Activated naive CD4-positive, alpha-beta T cell treated with anti-CD3 and anti-CD28 coated beads for 36 hours (primary cell): ENCODE results near the gene EIF2A. TPM values are rescaled to one million over a fixed set of nuclear protein-coding genes. Genes with fewer than 3 reads are reported as not detected.
A peak's percentile ranks its signal among the peaks of the same experiment; 100 is the strongest.

Experiments
- CTCF ChIA-PET: fragments of 350-600 bp; sonication (Branson Sonifier 250); formaldehyde crosslinking; loops from one replicate; lab custom pipeline; 2021; ENCODE audit warnings: antibody characterized with exemption; lab: Charles Lee
- DNase-seq: peaks from one replicate; pipeline ENCODE4 v3.0.0-alpha.2; 2020
- H3K27ac Mint-ChIP-seq: one replicate; pipeline ENCODE4 v1.8.0; 2021; ENCODE audit warnings: mild to moderate bottlenecking, mixed read lengths
- H3K27me3 Mint-ChIP-seq: one replicate; pipeline ENCODE4 v1.8.0; 2021; ENCODE audit warnings: low read depth, mixed read lengths
- H3K36me3 Mint-ChIP-seq: one replicate; pipeline ENCODE4 v1.8.0; 2021; ENCODE audit warnings: low read depth, mixed read lengths
- H3K4me1 Mint-ChIP-seq: one replicate; pipeline ENCODE4 v1.8.0; 2021; ENCODE audit warnings: low read depth, mixed read lengths
- H3K4me3 Mint-ChIP-seq: one replicate; pipeline ENCODE4 v1.8.0; 2021; ENCODE audit warnings: mild to moderate bottlenecking, moderate library complexity, mixed read lengths
- H3K9me3 Mint-ChIP-seq: one replicate; pipeline ENCODE4 v1.8.0; 2021; ENCODE audit warnings: mixed read lengths
- intact Hi-C: fragments of 100-400 bp; cut with micrococcal nuclease; formaldehyde crosslinking; loops from one replicate; pipeline ENCODE4 v1.15.1; 2023
- total RNA-seq, 2 experiments: library from RNA; stranded (reverse); gene quantifications; one replicate each; pipeline ENCODE4 v1.2.3, GENCODE V29; 2021

EIF2A gene
- total RNA-seq, 2 experiments from 2014 or later, result 133 to 135 TPM

- Mint-ChIP-seq H3K27ac (peak overlapping the region; percentile 72), H3K9me3 (no peaks in the 10 kb centered on the region), H3K27me3 (no peaks in the 10 kb centered on the region), H3K36me3 (peaks cover 42% of the 10 kb centered on the region), H3K4me3 (peak overlapping the region; percentile 65), H3K4me1 (peaks cover 56% of the 10 kb centered on the region)
- no peak for DNase-seq
- intact Hi-C loops, result loop anchor here (2.0 to 10.0 kb wide), 3 partner anchors 13 to 1651 kb away; partner anchors contain the start of gene GPR171
- CTCF ChIA-PET, result interaction anchor here (0.8 to 1.5 kb wide), 4 partner anchors 16 to 243 kb away, joined by 3 to 5 read pairs (median 4); no protein-coding TSS in a partner anchor
Measured at GRCh38 chr3:150544041-150544440, 2.5 kb upstream of the EIF2A start.

- Mint-ChIP-seq H3K9me3 (no peaks in the 10 kb centered on the region), H3K27ac (peak overlapping the region; percentile 72), H3K4me1 (peaks cover 63% of the 10 kb centered on the region), H3K36me3 (peaks cover 42% of the 10 kb centered on the region), H3K27me3 (no peaks in the 10 kb centered on the region), H3K4me3 (peak overlapping the region; percentile 65)
- CTCF ChIA-PET, result interaction anchor here (0.6 to 1.5 kb wide), 4 partner anchors 63 to 243 kb away, joined by 3 to 6 read pairs (median 4); no protein-coding TSS in a partner anchor
- no peak for DNase-seq
- intact Hi-C loops, result loop anchor here (2.0 to 10.0 kb wide), 3 partner anchors 14 to 1650 kb away; partner anchors contain the start of gene GPR171
Measured at GRCh38 chr3:150544726-150545125, 1.9 kb upstream of the EIF2A start.

GRCh38 chr3:150545419-150546225 lies 965 bp upstream of the EIF2A start:
- Mint-ChIP-seq H3K4me3 (peak overlapping the region; percentile 97), H3K9me3 (no peaks in the 10 kb centered on the region), H3K27ac (peak overlapping the region; percentile 95), H3K36me3 (peaks cover 45% of the 10 kb centered on the region), H3K4me1 (peaks cover 68% of the 10 kb centered on the region), H3K27me3 (no peaks in the 10 kb centered on the region)
- CTCF ChIA-PET, result interaction anchor here (0.6 kb wide), 1 partner anchor 68 kb away, joined by 3 read pairs; no protein-coding TSS in a partner anchor
- intact Hi-C loops, result loop anchor here (1.0 to 10.0 kb wide), 13 partner anchors 15 to 1649 kb away; partner anchors contain the start of genes ERICH6, GPR171, RNF13 and SELENOT
- peak; percentile 57 for DNase-seq

GRCh38 chr3:150547045-150547741 lies 606 bp downstream of the EIF2A start:
- Mint-ChIP-seq H3K9me3 (no peaks in the 10 kb centered on the region), H3K4me1 (peaks cover 62% of the 10 kb centered on the region), H3K36me3 (peaks cover 38% of the 10 kb centered on the region), H3K4me3 (peak overlapping the region; percentile 97), H3K27ac (peak overlapping the region; percentile 95), H3K27me3 (no peaks in the 10 kb centered on the region)
- no peak for DNase-seq
- intact Hi-C loops, result loop anchor here (2.0 to 10.0 kb wide), 2 partner anchors 734 to 1648 kb away; partner anchors contain the start of gene RNF13
- CTCF ChIA-PET, result no interaction called here

- H3K27me3 Mint-ChIP-seq, result no peaks in the 10 kb centered on the region
- no peak for DNase-seq
- H3K4me1 Mint-ChIP-seq, result peaks cover 37% of the 10 kb centered on the region
- no peak overlapping the region for H3K4me3 Mint-ChIP-seq
- H3K36me3 Mint-ChIP-seq, result peaks cover 37% of the 10 kb centered on the region
- no peaks in the 10 kb centered on the region for H3K9me3 Mint-ChIP-seq
- H3K27ac Mint-ChIP-seq, result no peak overlapping the region
- intact Hi-C loops, result no loop called here
- CTCF ChIA-PET, result interaction anchor here (0.6 kb wide), 1 partner anchor 123 kb away, joined by 4 read pairs; no protein-coding TSS in a partner anchor
Measured at GRCh38 chr3:150555859-150556436, 9.4 kb downstream of the EIF2A start.

GRCh38 chr3:150556792-150557191 lies 10.2 kb downstream of the EIF2A start:
- intact Hi-C loops, result no loop called here
- no peaks in the 10 kb centered on the region for H3K9me3 Mint-ChIP-seq
- H3K36me3 Mint-ChIP-seq, result peaks cover 37% of the 10 kb centered on the region
- DNase-seq, result no peak
- no peak overlapping the region for H3K4me3 Mint-ChIP-seq
- H3K27ac Mint-ChIP-seq, result no peak overlapping the region
- peaks cover 35% of the 10 kb centered on the region for H3K4me1 Mint-ChIP-seq
- CTCF ChIA-PET, result interaction anchor here (1.3 kb wide), 1 partner anchor 33 kb away, joined by 4 read pairs; no protein-coding TSS in a partner anchor
- H3K27me3 Mint-ChIP-seq, result no peaks in the 10 kb centered on the region

- peaks cover 33% of the 10 kb centered on the region for H3K4me1 Mint-ChIP-seq
- H3K36me3 Mint-ChIP-seq, result peaks cover 37% of the 10 kb centered on the region
- H3K27ac Mint-ChIP-seq, result no peak overlapping the region
- no peak overlapping the region for H3K4me3 Mint-ChIP-seq
- no peak for DNase-seq
- intact Hi-C loops, result no loop called here
- no peaks in the 10 kb centered on the region for H3K9me3 Mint-ChIP-seq
- H3K27me3 Mint-ChIP-seq, result no peaks in the 10 kb centered on the region
- CTCF ChIA-PET, result interaction anchor here (0.7 to 1.3 kb wide), 2 partner anchors 32 to 671 kb away, joined by 3 to 4 read pairs; no protein-coding TSS in a partner anchor
Measured at GRCh38 chr3:150557725-150558124, 11.1 kb downstream of the EIF2A start.

- no peaks in the 10 kb centered on the region for H3K9me3 Mint-ChIP-seq
- DNase-seq, result no peak
- no peaks in the 10 kb centered on the region for H3K27me3 Mint-ChIP-seq
- H3K4me3 Mint-ChIP-seq, result no peak overlapping the region
- peaks cover 12% of the 10 kb centered on the region for H3K36me3 Mint-ChIP-seq
- intact Hi-C loops, result no loop called here
- CTCF ChIA-PET, result no interaction called here
- H3K27ac Mint-ChIP-seq, result no peak overlapping the region
- H3K4me1 Mint-ChIP-seq, result no peaks in the 10 kb centered on the region
Measured at GRCh38 chr3:150564243-150564642, 17.7 kb downstream of the EIF2A start.

GRCh38 chr3:150567328-150567727 lies 20.7 kb downstream of the EIF2A start:
- Mint-ChIP-seq H3K36me3 (peaks cover 17% of the 10 kb centered on the region), H3K27ac (no peak overlapping the region)

GRCh38 chr3:150577855-150578254 lies 31.3 kb downstream of the EIF2A start:
- peaks cover 27% of the 10 kb centered on the region for H3K36me3 Mint-ChIP-seq
- intact Hi-C loops, result no loop called here
- H3K4me3 Mint-ChIP-seq, result no peak overlapping the region
- no peak for DNase-seq
- peaks cover 13% of the 10 kb centered on the region for H3K4me1 Mint-ChIP-seq
- H3K9me3 Mint-ChIP-seq, result no peaks in the 10 kb centered on the region
- H3K27me3 Mint-ChIP-seq, result no peaks in the 10 kb centered on the region
- CTCF ChIA-PET, result no interaction called here
- H3K27ac Mint-ChIP-seq, result no peak overlapping the region

More at GRCh38 chr3:150567328-150567727, 20.7 kb downstream of the EIF2A start:
- no peak overlapping the region for H3K4me3 Mint-ChIP-seq
- intact Hi-C loops, result no loop called here
- no peaks in the 10 kb centered on the region for H3K27me3 Mint-ChIP-seq
- no peaks in the 10 kb centered on the region for H3K9me3 Mint-ChIP-seq
- no peaks in the 10 kb centered on the region for H3K4me1 Mint-ChIP-seq
- DNase-seq, result no peak
- CTCF ChIA-PET, result interaction anchor here (0.6 kb wide), 1 partner anchor 10 kb away, joined by 4 read pairs; no protein-coding TSS in a partner anchor

GRCh38 chr3:150581174-150581573 lies 34.6 kb downstream of the EIF2A start:
- H3K36me3 Mint-ChIP-seq, result peaks cover 34% of the 10 kb centered on the region
- intact Hi-C loops, result no loop called here
- peaks cover 8% of the 10 kb centered on the region for H3K4me1 Mint-ChIP-seq

More at GRCh38 chr3:150581174-150581573, 34.6 kb downstream of the EIF2A start:
- no peak overlapping the region for H3K4me3 Mint-ChIP-seq
- H3K9me3 Mint-ChIP-seq, result no peaks in the 10 kb centered on the region
- CTCF ChIA-PET, result no interaction called here
- DNase-seq, result no peak
- no peaks in the 10 kb centered on the region for H3K27me3 Mint-ChIP-seq
- H3K27ac Mint-ChIP-seq, result no peak overlapping the region
